ENCODE measurements around the gene TAPBP. TPM values are rescaled to one million over a fixed set of nuclear protein-coding genes. Genes with fewer than 3 reads are reported as not detected.

Gene TAPBP
- total RNA-seq, 1 donor from 2014 or later: 59.9 TPM

DNA sequence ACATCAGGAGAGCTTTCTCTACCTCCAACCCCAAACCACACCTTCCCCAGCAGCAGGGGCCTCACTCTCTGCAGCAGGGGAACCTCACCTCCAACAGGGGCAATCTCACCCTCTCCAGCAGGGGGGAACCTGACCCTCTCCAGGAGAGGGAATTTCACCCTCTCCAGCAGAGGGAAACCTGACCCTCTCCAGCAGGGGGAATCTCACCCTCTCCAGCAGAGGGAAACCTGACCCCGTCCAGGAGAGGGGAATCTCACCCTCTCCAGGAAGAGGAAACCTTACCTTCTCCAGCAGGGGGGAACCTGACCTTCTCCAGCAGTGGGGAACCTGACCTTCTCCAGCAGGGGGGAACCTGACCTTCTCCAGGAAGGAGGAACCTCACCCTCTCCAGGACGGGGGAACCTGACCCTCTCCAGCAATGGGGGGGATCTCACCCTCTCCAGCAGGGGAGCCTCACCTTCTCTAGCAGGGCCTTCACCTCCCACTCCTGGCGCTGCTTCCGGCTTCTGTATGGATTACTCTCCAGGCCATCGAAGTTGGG, 33.8 kb downstream of the TAPBP start:
- intact Hi-C loops (cut with DNase I): loop anchor here (5.0 kb wide), 1 partner anchor 297 kb away; no protein-coding TSS in a partner anchor
- H3K4me1 ChIP-seq: peaks cover 28% of the 10 kb centered on the region
- H3K4me3 ChIP-seq: no peak overlapping the region
- H3K9me3 ChIP-seq: no peaks in the 10 kb centered on the region
- peaks cover 0 to 54% of the 10 kb centered on the region in 2 donors for H3K36me3 ChIP-seq
- no peak overlapping the region for H3K27ac ChIP-seq
- no peaks in the 10 kb centered on the region for H3K27me3 ChIP-seq
- TF ChIP-seq, protein P1, sequence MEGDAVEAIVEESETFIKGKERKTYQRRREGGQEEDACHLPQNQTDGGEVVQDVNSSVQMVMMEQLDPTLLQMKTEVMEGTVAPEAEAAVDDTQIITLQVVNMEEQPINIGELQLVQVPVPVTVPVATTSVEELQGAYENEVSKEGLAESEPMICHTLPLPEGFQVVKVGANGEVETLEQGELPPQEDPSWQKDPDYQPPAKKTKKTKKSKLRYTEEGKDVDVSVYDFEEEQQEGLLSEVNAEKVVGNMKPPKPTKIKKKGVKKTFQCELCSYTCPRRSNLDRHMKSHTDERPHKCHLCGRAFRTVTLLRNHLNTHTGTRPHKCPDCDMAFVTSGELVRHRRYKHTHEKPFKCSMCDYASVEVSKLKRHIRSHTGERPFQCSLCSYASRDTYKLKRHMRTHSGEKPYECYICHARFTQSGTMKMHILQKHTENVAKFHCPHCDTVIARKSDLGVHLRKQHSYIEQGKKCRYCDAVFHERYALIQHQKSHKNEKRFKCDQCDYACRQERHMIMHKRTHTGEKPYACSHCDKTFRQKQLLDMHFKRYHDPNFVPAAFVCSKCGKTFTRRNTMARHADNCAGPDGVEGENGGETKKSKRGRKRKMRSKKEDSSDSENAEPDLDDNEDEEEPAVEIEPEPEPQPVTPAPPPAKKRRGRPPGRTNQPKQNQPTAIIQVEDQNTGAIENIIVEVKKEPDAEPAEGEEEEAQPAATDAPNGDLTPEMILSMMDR (IDR thresholded peaks at IDR 0.05): no peak
- TF ChIP-seq POLR2A (IDR thresholded peaks at IDR 0.05) (no peak), POLR2AphosphoS5 (IDR thresholded peaks at IDR 0.05; ENCODE audit: insufficient read depth in 1 of 2, low read depth in 1 of 2) (no peak)
- no peak for DNase-seq (ENCODE audit: extremely low spot score in 2 of 2)

DNA sequence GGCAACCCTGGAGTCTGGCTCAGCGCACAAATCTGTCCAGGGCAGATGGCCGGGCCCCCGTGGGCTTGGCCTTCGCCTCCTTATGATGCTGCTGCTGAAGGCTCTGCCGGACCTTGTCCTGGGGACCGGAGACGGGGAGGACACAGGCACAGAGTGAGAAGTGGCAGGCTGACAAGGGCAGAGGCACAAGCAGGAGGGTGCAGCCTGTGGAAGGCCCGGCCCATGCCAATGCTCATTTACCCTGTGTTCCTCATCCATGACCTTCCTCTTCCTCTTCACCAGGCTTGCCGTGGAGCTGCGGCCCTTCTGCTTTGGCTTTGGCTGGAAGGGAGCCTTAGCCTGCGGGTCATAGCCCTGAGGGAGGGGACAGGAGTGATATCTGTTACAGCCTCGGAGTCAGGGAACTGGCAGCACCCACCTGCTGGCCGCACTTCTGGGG, 34.6 kb downstream of the TAPBP start:
- Histone ChIP-seq H3K27ac (no peak overlapping the region), H3K9me3 (no peaks in the 10 kb centered on the region), H3K4me3 (no peak overlapping the region), H3K27me3 (no peaks in the 10 kb centered on the region), H3K36me3 (peaks cover 0 to 51% of the 10 kb centered on the region in 2 donors), H3K4me1 (peaks cover 36% of the 10 kb centered on the region)
- TF ChIP-seq POLR2AphosphoS5 (IDR thresholded peaks at IDR 0.05; ENCODE audit: insufficient read depth in 1 of 2, low read depth in 1 of 2): no peak
- no peak for TF ChIP-seq POLR2A (IDR thresholded peaks at IDR 0.05)
- TF ChIP-seq, protein P1 (IDR thresholded peaks at IDR 0.05): no peak
- intact Hi-C loops (cut with DNase I): loop anchor here (5.0 kb wide), 1 partner anchor 298 kb away; no protein-coding TSS in a partner anchor
- no peak for DNase-seq (ENCODE audit: extremely low spot score in 2 of 2)

DNA sequence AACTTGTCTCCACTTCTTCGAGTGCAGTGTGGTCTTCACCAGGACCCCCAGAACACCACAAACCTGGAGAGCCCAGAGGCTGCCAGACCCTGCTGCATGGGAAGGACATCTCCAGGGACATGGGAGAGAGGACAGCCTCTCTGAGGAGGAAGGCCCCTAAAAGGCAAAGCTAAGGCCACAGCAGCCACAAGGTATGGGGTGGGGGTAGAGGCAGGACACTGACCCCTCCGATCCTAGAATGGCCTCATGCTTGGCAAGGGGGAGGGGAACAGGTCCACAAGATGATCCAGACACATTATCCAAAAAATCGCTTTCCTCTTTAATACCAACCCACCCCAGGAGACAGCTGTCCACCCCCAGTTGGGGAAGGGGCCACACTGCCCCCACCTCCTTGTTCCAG, 35.1 kb downstream of the TAPBP start:
- Histone ChIP-seq H3K36me3 (peaks cover 0 to 51% of the 10 kb centered on the region in 2 donors), H3K4me1 (peaks cover 40% of the 10 kb centered on the region), H3K9me3 (no peaks in the 10 kb centered on the region), H3K27ac (no peak overlapping the region), H3K27me3 (no peaks in the 10 kb centered on the region), H3K4me3 (no peak overlapping the region)
- TF ChIP-seq POLR2AphosphoS5 (IDR thresholded peaks at IDR 0.05; ENCODE audit: insufficient read depth in 1 of 2, low read depth in 1 of 2) (no peak), POLR2A (IDR thresholded peaks at IDR 0.05) (no peak)
- TF ChIP-seq, protein P1 (IDR thresholded peaks at IDR 0.05): no peak
- intact Hi-C loops (cut with DNase I): loop anchor here (5.0 kb wide), 1 partner anchor 298 kb away; no protein-coding TSS in a partner anchor
- no peak for DNase-seq (ENCODE audit: extremely low spot score in 2 of 2)

DNA sequence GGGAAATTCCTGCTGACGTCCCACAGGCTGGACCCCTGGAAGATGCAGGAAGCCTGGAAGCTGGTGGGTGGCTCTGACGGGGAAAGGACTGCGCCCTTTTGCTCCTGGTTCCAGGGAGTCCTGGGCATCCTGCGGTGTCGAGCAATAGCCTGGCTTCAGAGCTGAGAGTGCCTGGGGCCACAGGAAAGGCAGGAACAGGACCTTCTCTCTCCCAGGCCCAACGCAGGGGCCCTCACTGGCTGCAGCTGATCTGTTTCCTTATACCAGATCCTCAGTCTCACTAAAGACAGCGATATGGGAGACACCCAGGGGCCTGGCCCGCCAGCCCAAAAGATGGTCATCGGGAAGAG, 35.5 kb downstream of the TAPBP start:
- DNase-seq (ENCODE audit: extremely low spot score in 2 of 2): no peak
- H3K27ac ChIP-seq: no peak overlapping the region
- H3K4me3 ChIP-seq: peak overlapping the region in 1 of 2 donors; percentile 61
- peaks cover 45% of the 10 kb centered on the region for H3K4me1 ChIP-seq
- intact Hi-C loops (cut with DNase I): loop anchor here (5.0 kb wide), 1 partner anchor 299 kb away; no protein-coding TSS in a partner anchor
- H3K36me3 ChIP-seq: peaks cover 0 to 48% of the 10 kb centered on the region in 2 donors
- no peaks in the 10 kb centered on the region for H3K9me3 ChIP-seq
- H3K27me3 ChIP-seq: no peaks in the 10 kb centered on the region
- no peak for TF ChIP-seq POLR2AphosphoS5 (IDR thresholded peaks at IDR 0.05; ENCODE audit: insufficient read depth in 1 of 2, low read depth in 1 of 2)
- TF ChIP-seq, protein P1 (IDR thresholded peaks at IDR 0.05): no peak
- TF ChIP-seq POLR2A (IDR thresholded peaks at IDR 0.05): no peak

Data from vagina (tissue), 2 donors.